VCaP (cell line): ENCODE data around the gene NGB.

Experiments
- H3K27ac ChIP-seq: fragments of 450-650 bp; 2 replicates; pipeline ENCODE4 v1.5.1; 2017
- CTCF ChIP-seq: fragments of 450-650 bp; conservative IDR thresholded peaks from 2 replicates; pipeline ENCODE4 v1.5.1; 2017; ENCODE audit warnings: mild to moderate bottlenecking, moderate library complexity

NGB gene

DNA sequence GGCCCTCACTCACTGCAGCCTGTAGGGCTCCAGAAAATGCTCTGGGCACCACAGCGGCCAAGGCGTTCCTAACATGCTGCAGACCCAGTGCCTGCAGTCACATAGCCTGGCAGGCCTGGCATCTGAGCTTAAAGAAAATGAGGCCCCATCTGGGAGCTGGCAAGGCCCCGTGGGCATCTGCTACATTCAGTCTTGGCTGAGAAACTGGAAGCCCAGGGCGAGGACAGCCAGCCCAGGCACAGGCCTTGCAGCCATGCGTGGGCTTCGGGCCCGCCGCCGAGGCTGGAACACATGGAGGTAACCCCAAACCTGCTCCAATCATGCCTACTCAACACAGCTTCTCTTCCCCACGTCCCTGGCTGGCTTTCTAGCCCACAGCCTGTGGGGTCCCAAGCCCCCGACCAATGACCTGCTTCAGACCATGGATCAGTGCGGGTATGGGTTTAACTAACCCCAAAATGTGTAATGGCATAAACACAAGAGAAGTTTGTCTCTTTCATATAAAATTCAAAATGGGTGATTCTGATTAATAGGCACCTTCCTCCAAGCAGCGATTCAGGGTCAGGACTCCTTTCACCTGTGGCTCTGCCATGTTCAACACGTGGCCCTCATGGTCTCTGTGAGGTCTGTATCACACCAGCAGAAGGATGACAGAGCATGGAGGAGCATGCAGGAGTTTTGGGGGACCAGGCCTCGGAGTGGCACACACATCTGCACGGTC lies 6.4 kb downstream of the NGB start:
- no peak for TF ChIP-seq CTCF

GRCh38 chr14:77260631-77261030 lies 10.4 kb downstream of the NGB start:
- H3K27ac ChIP-seq, result no peak overlapping the region
- no peak for TF ChIP-seq CTCF

More for the DNA sequence above, 6.4 kb downstream of the NGB start:
- no peak overlapping the region for H3K27ac ChIP-seq

GRCh38 chr14:77260199-77260598 lies 10.8 kb downstream of the NGB start:
- TF ChIP-seq CTCF, result no peak
- no peak overlapping the region for H3K27ac ChIP-seq

- no peak for TF ChIP-seq CTCF
- no peak overlapping the region for H3K27ac ChIP-seq
Measured at GRCh38 chr14:77259025-77259715, 11.8 kb downstream of the NGB start.

DNA sequence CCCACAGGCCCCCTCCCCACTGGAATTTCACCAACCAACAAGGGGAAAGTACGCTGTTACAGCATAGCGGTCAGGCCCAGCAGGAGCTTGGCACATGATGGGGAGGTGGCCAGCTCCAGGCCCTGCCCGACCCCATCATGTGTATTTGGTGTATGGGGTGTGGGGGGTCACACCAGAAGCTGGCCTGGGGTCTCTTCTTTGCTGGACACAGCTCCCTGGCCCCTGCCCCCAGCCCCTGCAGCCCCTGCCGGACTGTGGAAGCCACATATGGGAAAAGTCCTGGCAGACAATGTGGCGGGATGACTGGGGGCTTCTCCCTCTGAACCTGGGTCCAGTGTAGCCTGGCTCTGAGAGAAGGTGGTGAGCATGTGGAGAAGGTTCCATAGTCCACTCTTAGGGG lies 12.4 kb downstream of the NGB start:
- TF ChIP-seq CTCF, result no peak
- H3K27ac ChIP-seq, result no peak overlapping the region

DNA sequence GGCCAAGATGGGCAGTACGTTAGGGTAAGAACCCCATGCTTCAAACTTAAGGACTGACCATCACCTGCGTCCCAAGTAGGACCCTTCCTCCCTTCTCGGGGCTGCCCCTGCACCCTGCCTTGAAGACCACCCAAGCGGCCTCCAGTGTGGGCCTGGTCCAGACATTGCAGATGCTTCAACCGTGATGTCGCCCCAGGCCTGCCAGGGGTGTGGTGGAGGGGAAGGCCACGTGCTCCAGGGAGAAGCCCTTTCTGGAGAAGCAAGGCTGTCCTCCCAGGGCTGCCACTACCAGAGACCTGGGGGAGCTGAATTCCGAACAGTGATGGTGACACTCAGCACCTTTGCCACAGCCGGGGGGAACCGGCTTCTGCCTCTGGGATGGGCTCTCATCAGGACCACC lies 13.3 kb downstream of the NGB start:
- no peak for TF ChIP-seq CTCF
- H3K27ac ChIP-seq, result no peak overlapping the region

- H3K27ac ChIP-seq, result no peak overlapping the region
- no peak for TF ChIP-seq CTCF
Measured at GRCh38 chr14:77256694-77257093, 14.3 kb downstream of the NGB start.
